Parietal lobe (tissue), 2 donors: ENCODE measurements around the gene TMEM41B. TPM values are rescaled to one million over a fixed set of nuclear protein-coding genes. Genes with fewer than 3 reads are reported as not detected.

Source experiments
- small RNA-seq: library from RNA; depleted of rRNA; stranded (forward); fragments of <200 nt; gene quantifications from one replicate; pipeline ENCODE3, GENCODE V24; 2014; ENCODE audit warnings: low replicate concordance
- total RNA-seq: library from RNA; depleted of rRNA; stranded (reverse); fragments of >200 nt; gene quantifications from one replicate; pipeline ENCODE4 v1.2.3, GENCODE V29; 2014

TMEM41B gene, protein sequence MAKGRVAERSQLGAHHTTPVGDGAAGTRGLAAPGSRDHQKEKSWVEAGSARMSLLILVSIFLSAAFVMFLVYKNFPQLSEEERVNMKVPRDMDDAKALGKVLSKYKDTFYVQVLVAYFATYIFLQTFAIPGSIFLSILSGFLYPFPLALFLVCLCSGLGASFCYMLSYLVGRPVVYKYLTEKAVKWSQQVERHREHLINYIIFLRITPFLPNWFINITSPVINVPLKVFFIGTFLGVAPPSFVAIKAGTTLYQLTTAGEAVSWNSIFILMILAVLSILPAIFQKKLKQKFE
- 42.9 TPM for total RNA-seq

DNA sequence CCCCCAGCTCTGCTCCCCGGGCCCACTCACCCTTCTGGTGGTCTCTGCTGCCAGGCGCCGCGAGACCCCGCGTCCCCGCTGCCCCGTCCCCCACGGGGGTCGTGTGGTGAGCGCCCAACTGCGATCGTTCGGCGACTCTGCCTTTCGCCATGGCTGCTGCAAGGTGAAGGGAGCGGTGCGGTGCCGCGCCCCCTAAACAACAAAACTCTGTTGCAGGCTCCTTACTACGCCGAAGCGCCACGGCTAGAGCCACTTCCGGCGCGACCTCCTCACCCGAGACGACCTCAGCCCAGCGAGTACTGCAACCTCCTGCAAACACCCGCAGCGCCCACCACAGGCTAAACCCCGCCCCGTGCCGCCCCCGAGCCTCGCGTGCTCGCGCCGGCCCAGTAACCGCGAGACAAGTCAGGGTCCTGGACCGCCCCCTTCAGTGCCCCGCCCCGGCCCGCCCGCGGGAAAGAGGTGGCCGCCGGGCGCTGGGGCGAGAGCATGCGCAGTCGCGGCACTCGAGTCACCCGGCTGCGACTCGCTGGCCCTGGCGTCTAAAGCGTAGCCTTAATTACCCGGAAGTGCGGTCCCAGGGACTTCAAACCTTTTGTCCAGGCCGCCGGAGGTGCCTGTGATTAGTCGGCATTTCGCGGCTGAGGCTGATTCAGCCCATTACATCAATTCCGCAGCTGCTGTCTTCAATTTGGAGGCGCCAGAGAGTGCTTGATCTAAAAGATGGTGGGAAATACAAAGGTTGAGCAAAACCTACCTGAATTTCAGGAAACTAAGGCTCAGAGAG is at the start of gene TMEM41B:
Gene TMEM41B, minus strand, starts transcription at position 303 of the 787 bp plus-strand sequence. Its CDS starts 152 bp downstream, at position 151.

DNA sequence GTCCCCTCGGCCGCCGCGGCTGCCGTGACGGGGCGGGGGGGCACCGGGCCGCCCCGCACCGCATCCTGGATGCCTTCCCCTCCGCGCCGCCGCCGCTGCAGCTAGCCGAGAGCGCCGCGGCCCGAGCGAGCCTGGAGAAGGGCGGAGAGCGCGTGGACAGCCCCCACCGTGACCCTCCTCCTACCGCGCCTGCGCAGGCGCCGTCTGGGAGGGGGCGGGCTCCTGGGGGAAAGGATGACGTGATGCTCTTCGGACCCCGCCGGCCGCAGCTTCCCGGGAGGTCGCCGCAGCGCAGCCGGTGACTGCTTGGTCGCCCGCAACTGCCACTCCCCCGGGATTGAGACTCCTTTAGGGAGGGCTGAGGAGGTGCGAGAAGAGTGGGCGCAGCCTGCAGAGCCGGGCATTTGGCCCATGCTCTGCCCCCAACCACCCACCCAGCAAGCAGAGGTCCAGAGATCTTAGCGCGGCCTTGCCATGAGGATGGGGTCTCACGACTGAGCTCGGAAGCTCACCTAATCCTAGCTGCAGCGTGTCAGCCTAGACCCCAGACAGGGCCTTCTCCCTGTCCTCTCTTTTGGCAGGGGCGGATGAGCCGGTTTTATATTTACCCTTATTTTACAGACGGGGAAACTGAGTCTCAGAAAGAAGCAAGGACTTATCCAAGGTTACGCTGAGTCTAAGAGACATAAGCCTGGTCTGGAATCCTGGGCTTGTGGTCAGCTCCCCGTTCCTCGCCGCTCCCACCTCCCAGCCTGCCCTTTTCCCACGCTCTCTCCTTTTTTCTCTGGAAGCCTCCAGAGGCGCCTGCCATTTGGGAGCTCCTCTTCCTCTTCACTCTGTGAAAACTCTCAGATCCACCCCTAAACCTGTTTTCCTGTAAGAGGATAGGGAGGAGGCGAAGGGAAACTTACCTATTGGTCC is 48.9 kb downstream of the TMEM41B start, which contains the start of gene DENND5A:
Gene DENND5A, minus strand, starts transcription at position 140 of the 921 bp plus-strand sequence. CDS start 281 bp downstream, outside the sequence.

Small RNA genes within 50 kb of the gene (small RNA-seq; reads per million reads assigned to genes)
- gene RF00017, result not detected

Other genes with a start within 250 kb of the TMEM41B start
- 7.2 TPM for gene SCUBE2, start 223.0 kb downstream of the TMEM41B start, total RNA-seq
- 239 TPM for gene DENND5A, start 49.2 kb downstream of the TMEM41B start, total RNA-seq
- gene IPO7, start 70.1 kb upstream of the TMEM41B start, total RNA-seq, result 241 TPM
- gene ZNF143, start 146.4 kb upstream of the TMEM41B start, total RNA-seq, result 39.1 TPM